Type B pancreatic cell (in vitro differentiated cells): ENCODE results near the gene INPP4B. TPM values are rescaled to one million over a fixed set of nuclear protein-coding genes. Genes with fewer than 3 reads are reported as not detected.

ENCODE experiments used
- DNase-seq: peaks from one replicate; pipeline ENCODE4 v3.0.0; 2021; ENCODE audit warnings: mixed read lengths; ENCODE audit not compliant: unreplicated experiment; ENCODE audit errors: extremely low spot score
- H3K27ac Mint-ChIP-seq: 2 replicates; pipeline ENCODE4 v1.8.0; 2021; ENCODE audit warnings: mild to moderate bottlenecking, mixed read lengths
- H3K27me3 Mint-ChIP-seq: 2 replicates; pipeline ENCODE4 v1.8.0; 2021; ENCODE audit warnings: mixed read lengths
- H3K36me3 Mint-ChIP-seq: 2 replicates; pipeline ENCODE4 v1.8.0; 2021; ENCODE audit warnings: mixed read lengths
- H3K4me1 Mint-ChIP-seq: one replicate; pipeline ENCODE4 v1.8.0; 2021; ENCODE audit warnings: mixed read lengths; ENCODE audit not compliant: unreplicated experiment
- H3K4me3 Mint-ChIP-seq: 2 replicates; pipeline ENCODE4 v1.8.0; 2021; ENCODE audit warnings: mild to moderate bottlenecking, mixed read lengths
- H3K9me3 Mint-ChIP-seq: 2 replicates; pipeline ENCODE4 v1.8.0; 2021; ENCODE audit warnings: mixed read lengths
- CTCF ChIP-seq: fragments of 200-600 bp; sonication (generic); conservative IDR thresholded peaks from 2 replicates; pipeline ENCODE4 v1.5.0; 2021; ENCODE audit warnings: antibody characterized with exemption, mild to moderate bottlenecking
- total RNA-seq: library from RNA; stranded (reverse); gene quantifications from 2 replicates; pipeline ENCODE4 v1.2.1, GENCODE V29; 2021; ENCODE audit warnings: low replicate concordance

INPP4B gene
- total RNA-seq, 1 donor from 2014 or later = 9.0 TPM

- DNase-seq = no peak
- no peaks in the 10 kb centered on the region for H3K27me3 Mint-ChIP-seq
- H3K36me3 Mint-ChIP-seq = no peaks in the 10 kb centered on the region
- no peak overlapping the region for H3K4me3 Mint-ChIP-seq
- H3K27ac Mint-ChIP-seq = no peak overlapping the region
- no peak for TF ChIP-seq CTCF
- peaks cover 6% of the 10 kb centered on the region for H3K9me3 Mint-ChIP-seq
- H3K4me1 Mint-ChIP-seq = peaks cover 5% of the 10 kb centered on the region
These were observed 278.3 kb downstream of the INPP4B start for GRCh38 chr4:142567620-142568451.

GRCh38 chr4:142567199-142567598 is 278.9 kb downstream of the INPP4B start:
- H3K27ac Mint-ChIP-seq = no peak overlapping the region
- TF ChIP-seq CTCF = no peak
- DNase-seq = no peak
- peaks cover 6% of the 10 kb centered on the region for H3K9me3 Mint-ChIP-seq
- H3K36me3 Mint-ChIP-seq = no peaks in the 10 kb centered on the region
- H3K4me1 Mint-ChIP-seq = peaks cover 5% of the 10 kb centered on the region
- H3K27me3 Mint-ChIP-seq = no peaks in the 10 kb centered on the region
- H3K4me3 Mint-ChIP-seq = no peak overlapping the region

- DNase-seq = no peak
- H3K27ac Mint-ChIP-seq = no peak overlapping the region
These were observed 279.3 kb downstream of the INPP4B start for GRCh38 chr4:142566777-142567176.

GRCh38 chr4:142566243-142566642 is 279.9 kb downstream of the INPP4B start:
- no peak for TF ChIP-seq CTCF
- DNase-seq = no peak
- Mint-ChIP-seq H3K27me3 (no peaks in the 10 kb centered on the region), H3K4me1 (peaks cover 5% of the 10 kb centered on the region), H3K27ac (no peak overlapping the region), H3K36me3 (no peaks in the 10 kb centered on the region), H3K9me3 (peaks cover 6% of the 10 kb centered on the region), H3K4me3 (no peak overlapping the region)

More at GRCh38 chr4:142566777-142567176, 279.3 kb downstream of the INPP4B start:
- TF ChIP-seq CTCF = no peak
- Mint-ChIP-seq H3K9me3 (peaks cover 6% of the 10 kb centered on the region), H3K4me1 (peaks cover 5% of the 10 kb centered on the region), H3K27me3 (no peaks in the 10 kb centered on the region), H3K36me3 (no peaks in the 10 kb centered on the region), H3K4me3 (no peak overlapping the region)

- DNase-seq = no peak
- Mint-ChIP-seq H3K9me3 (peaks cover 6% of the 10 kb centered on the region), H3K27ac (no peak overlapping the region), H3K4me1 (peaks cover 5% of the 10 kb centered on the region), H3K27me3 (no peaks in the 10 kb centered on the region), H3K4me3 (no peak overlapping the region), H3K36me3 (no peaks in the 10 kb centered on the region)
- no peak for TF ChIP-seq CTCF
These were observed 280.3 kb downstream of the INPP4B start for GRCh38 chr4:142565771-142566170.
